Heart left ventricle (tissue), 16 donors: ENCODE data around the gene CLEC11A. TPM values are rescaled to one million over a fixed set of nuclear protein-coding genes. Genes with fewer than 3 reads are reported as not detected.

Experiments
- ATAC-seq, 4 donors: fragments of 200-7000 bp; cut with Tn5 transposase; one replicate each; pipeline ENCODE4 v1.9.1; 2020 to 2022; ENCODE audit warnings: moderate library complexity in 4 of 4, mild to moderate bottlenecking in 3 of 4, moderate number of reproducible peaks in 1 of 4
- DNase-seq, 5 donors: peaks; one replicate each; pipeline ENCODE4 v3.0.0-alpha.2; 2020
- H3K27ac ChIP-seq, 12 donors: fragments of 200-600 bp; sonication (generic) in 4 of 12; one replicate each; pipeline versions ENCODE4 v1.5.0 to v1.8.0; 2016 to 2022; ENCODE audit warnings: mild to moderate bottlenecking in 2 of 12
- H3K27me3 ChIP-seq, 9 donors: fragments of 200-600 bp; sonication (generic) in 2 of 9; one replicate each; pipeline versions ENCODE4 v1.5.1 to v1.8.0; 2016 to 2022; ENCODE audit warnings: mild to moderate bottlenecking in 3 of 9
- H3K36me3 ChIP-seq, 9 donors: fragments of 200-600 bp; sonication (generic) in 2 of 9; one replicate each; pipeline versions ENCODE4 v1.5.0 to v1.8.0; 2018 to 2022; ENCODE audit warnings: mild to moderate bottlenecking in 2 of 9
- H3K4me1 ChIP-seq, 12 donors: fragments of 200-600 bp; sonication (generic) in 4 of 12; one replicate each; pipeline versions ENCODE4 v1.5.0 to v1.8.0; 2016 to 2022; ENCODE audit warnings: mild to moderate bottlenecking in 3 of 12
- H3K4me3 ChIP-seq, 12 donors: fragments of 200-600 bp; sonication (generic) in 4 of 12; one replicate each; pipeline versions ENCODE4 v1.5.0 to v1.8.0; 2017 to 2022; ENCODE audit warnings: mild to moderate bottlenecking in 9 of 12, moderate library complexity in 4 of 12
- H3K9me3 ChIP-seq, 12 donors: fragments of 200-600 bp; sonication (generic) in 4 of 12; one replicate each; pipeline versions ENCODE4 v1.5.0 to v1.8.0; 2016 to 2022; ENCODE audit warnings: mild to moderate bottlenecking in 1 of 12
- CTCF ChIP-seq, 12 donors: fragments of 200-600 bp; sonication (generic) in 4 of 12; IDR thresholded peaks; one replicate each; pipeline versions ENCODE4 v1.5.0 to v1.8.0; 2018 to 2022; ENCODE audit warnings: antibody characterized with exemption in 12 of 12, mild to moderate bottlenecking in 5 of 12
- POLR2A ChIP-seq, 2 donors: fragments of 450-650 bp; IDR thresholded peaks; one replicate each; pipeline ENCODE4 v1.6.1; 2017; ENCODE audit warnings: antibody characterized with exemption in 2 of 2, mild to moderate bottlenecking in 2 of 2, moderate library complexity in 2 of 2
- WGBS, 4 donors: extraction: QIAGEN DNeasy Blood & Tissue Kit in 2 of 4; methylation state at CpG; one replicate each; pipeline versions ENCODE4 v1.1.5 to v1.1.7; 2013 to 2018; 5-methylcytosine and 5-hydroxymethylcytosine counted together
- intact Hi-C, 10 donors: fragments of 100-400 bp; cut with DNase I; formaldehyde crosslinking; loops; one replicate each; pipeline versions ENCODE4 v1.11.1 to v1.14.2; 2022
- polyA plus RNA-seq, 2 donors: library from polyadenylated mRNA; stranded (reverse); fragments of 200-250 nt; gene quantifications; one replicate each; pipeline ENCODE4 v1.2.3, GENCODE V29; 2013
- total RNA-seq, 9 donors: library from RNA; depleted of rRNA in 2 of 9; stranded (reverse); fragments of >200 nt in 2 of 9; fragmentation: NEBNext Ultra II Directional in 3 of 9; extraction: Animal tissue kit (Norgen Biotek cat#: 25700) in 3 of 9; gene quantifications; one replicate each; pipeline versions ENCODE4 v1.1.0 to v1.2.4, GENCODE V29; 2016 to 2023
- donor health status: ischemic (EF 13 %, LVEDD 7.1; RV severe dilation, severe dysfunction).
- donor health status: healthy with polysubstance abuse.
- donor health status: DM: no; HTN: yes; CAD: no.
- donor health status: DM: no; HTN: no; CAD: no.
- donor health status: ischemic (EF 25% LVEDD 6.9; RV normal size, moderate dysfunction).
- donor health status: ischemic (EF 25% LVEDD 5.7; RV mildly dilated, moderate dysfunction).
- donor health status: healthy.
- donor health status: DM: yes; HTN: yes; CAD: no.
- donor health status: ischemic (EF 35%, LVEDD 5.7; RV mildly dilated, moderate dysfunction).
- donor health status: nonischemic (EF 11% LVEDD 7.7; RV severe dilation, severe dysfunction).
- donor health status: DM: yes; HTN: yes; CAD: no.
- donor health status: PGD.
- donor health status: ischemic (EF 29% LVEDD 5.4; RV normal size, mild dysfunction).
- donor health status: nonischemic (EF 23%, LVEDD 6.1; RV moderate dilation, normal function).

CLEC11A gene
- total and polyA plus RNA-seq, 11 donors, result 2.4 to 16.6 (median 4.2) TPM

- no peak within 1 kb of the TSS for H3K27ac ChIP-seq
- H3K4me3 ChIP-seq, result peak within 1 kb of the TSS in 11 of 12 donors; percentile 11 to 53 (median 41)
- no peaks in the 10 kb centered on the region for H3K9me3 ChIP-seq
- peaks cover 8 to 54% (median 42%) of the 10 kb centered on the region in 9 donors for H3K27me3 ChIP-seq
- TF ChIP-seq CTCF (IDR thresholded peaks at IDR 0.05), result no peak
- no peak for TF ChIP-seq POLR2A (IDR thresholded peaks at IDR 0.05)
- no peak for DNase-seq
- H3K36me3 ChIP-seq, result no peaks in the 10 kb centered on the region
- WGBS, 4 donors, result 2 to 4% (median 3%) methylated on average over 23 to 41 of the region's 47 CpGs
- H3K4me1 ChIP-seq, result peaks cover 0 to 34% (median 8%) of the 10 kb centered on the region in 12 donors
- intact Hi-C loops, result no loop called here
- no peak for ATAC-seq
Observed at GRCh38 chr19:50719566-50719965, 3.6 kb upstream of the CLEC11A start, which contains the start of gene SHANK1. SHANK1 (minus strand) TSS chr19:50719802; CDS start chr19:50716919, 2,883 bp downstream.

- Histone ChIP-seq H3K27ac (no peak overlapping the region), H3K27me3 (peaks cover 8 to 61% (median 45%) of the 10 kb centered on the region in 9 donors), H3K4me1 (peaks cover 0 to 39% (median 9%) of the 10 kb centered on the region in 12 donors), H3K9me3 (no peaks in the 10 kb centered on the region), H3K4me3 (no peak overlapping the region), H3K36me3 (no peaks in the 10 kb centered on the region)
- intact Hi-C loops, result no loop called here
- WGBS, 4 donors, result 57 to 71% (median 59%) methylated on average over 15 to 21 of the region's 21 CpGs
- TF ChIP-seq CTCF (IDR thresholded peaks at IDR 0.05) (no peak), POLR2A (IDR thresholded peaks at IDR 0.05) (no peak)
- ATAC-seq (no peak), DNase-seq (no peak)
Observed at GRCh38 chr19:50720181-50720920, 2.8 kb upstream of the CLEC11A start.

- Histone ChIP-seq H3K27ac (no peak overlapping the region), H3K36me3 (no peaks in the 10 kb centered on the region), H3K4me3 (no peak overlapping the region), H3K9me3 (no peaks in the 10 kb centered on the region), H3K27me3 (peaks cover 8 to 61% (median 46%) of the 10 kb centered on the region in 9 donors), H3K4me1 (peaks cover 0 to 45% (median 12%) of the 10 kb centered on the region in 12 donors)
- TF ChIP-seq POLR2A (IDR thresholded peaks at IDR 0.05) (no peak), CTCF (IDR thresholded peaks at IDR 0.05) (no peak)
- 44 to 68% (median 50%) methylated on average over 5 to 8 of the region's 8 CpGs for WGBS, 4 donors
- ATAC-seq (no peak), DNase-seq (no peak)
- intact Hi-C loops, result no loop called here
Observed at GRCh38 chr19:50720921-50721381, 2.2 kb upstream of the CLEC11A start.

- Histone ChIP-seq H3K4me3 (no peak overlapping the region), H3K9me3 (no peaks in the 10 kb centered on the region), H3K27me3 (peaks cover 8 to 61% (median 40%) of the 10 kb centered on the region in 9 donors), H3K27ac (no peak overlapping the region), H3K36me3 (no peaks in the 10 kb centered on the region), H3K4me1 (peaks cover 0 to 45% (median 12%) of the 10 kb centered on the region in 12 donors)
- intact Hi-C loops, result no loop called here
- DNase-seq (no peak), ATAC-seq (no peak)
- TF ChIP-seq POLR2A (IDR thresholded peaks at IDR 0.05), result no peak
- TF ChIP-seq CTCF (IDR thresholded peaks at IDR 0.05), result no peak
- WGBS, 4 donors, result 76 to 90% (median 79%) methylated on average over 6 to 10 of the region's 10 CpGs
Observed at GRCh38 chr19:50721441-50722137, 1.6 kb upstream of the CLEC11A start.
